ENCODE data around the gene COL20A1.

Gene COL20A1

GRCh38 chr20:63311833-63312243 lies 18.9 kb downstream of the COL20A1 start (continued):
- TF ChIP-seq BCL11B (tag by site-specific recombination; IDR thresholded peaks at IDR 0.05; ENCODE audit: low read depth) (no peak), ZNF571 (tag by site-specific recombination; IDR thresholded peaks at IDR 0.05) (no peak), ZNF600 (tag by site-specific recombination; IDR thresholded peaks at IDR 0.05) (no peak), OSR2 (tag by site-specific recombination; IDR thresholded peaks at IDR 0.05) (no peak), ZNF433 (tag by site-specific recombination; IDR thresholded peaks at IDR 0.05; ENCODE audit: low read depth) (no peak), ZNF76 (tag by site-specific recombination; IDR thresholded peaks at IDR 0.05; ENCODE audit: borderline replicate concordance, low read depth) (no peak), ZNF747 (tag by site-specific recombination; IDR thresholded peaks at IDR 0.05) (no peak), ZNF391 (tag by site-specific recombination; IDR thresholded peaks at IDR 0.05; ENCODE audit: borderline replicate concordance, low read depth) (no peak), ZNF530 (tag by site-specific recombination; IDR thresholded peaks at IDR 0.05; ENCODE audit: low read depth) (no peak)
- TF ChIP-seq, protein P1, sequence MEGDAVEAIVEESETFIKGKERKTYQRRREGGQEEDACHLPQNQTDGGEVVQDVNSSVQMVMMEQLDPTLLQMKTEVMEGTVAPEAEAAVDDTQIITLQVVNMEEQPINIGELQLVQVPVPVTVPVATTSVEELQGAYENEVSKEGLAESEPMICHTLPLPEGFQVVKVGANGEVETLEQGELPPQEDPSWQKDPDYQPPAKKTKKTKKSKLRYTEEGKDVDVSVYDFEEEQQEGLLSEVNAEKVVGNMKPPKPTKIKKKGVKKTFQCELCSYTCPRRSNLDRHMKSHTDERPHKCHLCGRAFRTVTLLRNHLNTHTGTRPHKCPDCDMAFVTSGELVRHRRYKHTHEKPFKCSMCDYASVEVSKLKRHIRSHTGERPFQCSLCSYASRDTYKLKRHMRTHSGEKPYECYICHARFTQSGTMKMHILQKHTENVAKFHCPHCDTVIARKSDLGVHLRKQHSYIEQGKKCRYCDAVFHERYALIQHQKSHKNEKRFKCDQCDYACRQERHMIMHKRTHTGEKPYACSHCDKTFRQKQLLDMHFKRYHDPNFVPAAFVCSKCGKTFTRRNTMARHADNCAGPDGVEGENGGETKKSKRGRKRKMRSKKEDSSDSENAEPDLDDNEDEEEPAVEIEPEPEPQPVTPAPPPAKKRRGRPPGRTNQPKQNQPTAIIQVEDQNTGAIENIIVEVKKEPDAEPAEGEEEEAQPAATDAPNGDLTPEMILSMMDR (tag by site-specific recombination; IDR thresholded peaks at IDR 0.05), result no peak

DNA sequence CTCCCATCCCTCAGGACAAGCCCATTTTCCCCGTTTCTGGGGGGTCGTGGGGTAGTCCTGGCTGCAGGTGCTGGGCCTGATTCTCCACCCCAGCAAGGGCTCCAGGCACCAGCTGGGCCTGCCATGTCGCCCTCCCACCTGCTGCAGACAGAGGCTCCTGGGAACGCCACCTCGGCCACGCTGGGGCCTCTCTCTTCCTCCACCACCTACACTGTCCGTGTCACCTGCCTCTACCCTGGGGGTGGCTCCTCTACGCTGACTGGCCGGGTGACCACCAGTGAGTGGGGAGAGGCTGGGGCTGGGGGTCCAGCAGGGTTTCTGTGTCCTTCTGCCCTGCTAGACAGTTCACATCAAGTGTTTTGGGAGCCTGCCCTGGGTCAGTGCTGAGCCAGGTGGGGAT lies 19.3 kb downstream of the COL20A1 start:
- CTCF ChIA-PET, result no interaction called here

More for the DNA sequence above, 19.3 kb downstream of the COL20A1 start:
- H3K4me3 ChIP-seq (ENCODE audit: low read depth, low read length), result no peak overlapping the region
- no peak overlapping the region for H3K27ac ChIP-seq (ENCODE audit: extremely low read depth, low read depth, low read length)
- H3K36me3 ChIP-seq (ENCODE audit: control insufficient read depth in 2 of 2, insufficient read depth in 1 of 2, low read length in 2 of 2), result no peaks in the 10 kb centered on the region
- POLR2A ChIA-PET, result no interaction called here
- TF ChIP-seq, protein P2, sequence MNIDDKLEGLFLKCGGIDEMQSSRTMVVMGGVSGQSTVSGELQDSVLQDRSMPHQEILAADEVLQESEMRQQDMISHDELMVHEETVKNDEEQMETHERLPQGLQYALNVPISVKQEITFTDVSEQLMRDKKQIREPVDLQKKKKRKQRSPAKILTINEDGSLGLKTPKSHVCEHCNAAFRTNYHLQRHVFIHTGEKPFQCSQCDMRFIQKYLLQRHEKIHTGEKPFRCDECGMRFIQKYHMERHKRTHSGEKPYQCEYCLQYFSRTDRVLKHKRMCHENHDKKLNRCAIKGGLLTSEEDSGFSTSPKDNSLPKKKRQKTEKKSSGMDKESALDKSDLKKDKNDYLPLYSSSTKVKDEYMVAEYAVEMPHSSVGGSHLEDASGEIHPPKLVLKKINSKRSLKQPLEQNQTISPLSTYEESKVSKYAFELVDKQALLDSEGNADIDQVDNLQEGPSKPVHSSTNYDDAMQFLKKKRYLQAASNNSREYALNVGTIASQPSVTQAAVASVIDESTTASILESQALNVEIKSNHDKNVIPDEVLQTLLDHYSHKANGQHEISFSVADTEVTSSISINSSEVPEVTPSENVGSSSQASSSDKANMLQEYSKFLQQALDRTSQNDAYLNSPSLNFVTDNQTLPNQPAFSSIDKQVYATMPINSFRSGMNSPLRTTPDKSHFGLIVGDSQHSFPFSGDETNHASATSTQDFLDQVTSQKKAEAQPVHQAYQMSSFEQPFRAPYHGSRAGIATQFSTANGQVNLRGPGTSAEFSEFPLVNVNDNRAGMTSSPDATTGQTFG (tag by site-specific recombination; IDR thresholded peaks at IDR 0.05; ENCODE audit: borderline replicate concordance), result no peak
- TF ChIP-seq ZBTB44 (tag by site-specific recombination; IDR thresholded peaks at IDR 0.05) (no peak), ZFHX2 (tag by site-specific recombination; conservative IDR thresholded peaks at IDR 0.05) (peak; percentile 45; the same call in 1 of the 2 replicates), ZNF146 (tag by site-specific recombination; IDR thresholded peaks at IDR 0.05) (no peak), ZIC2 (tag by site-specific recombination; IDR thresholded peaks at IDR 0.05) (peak; percentile 48; the same call in 1 of the 2 replicates), ZNF19 (tag by site-specific recombination; IDR thresholded peaks at IDR 0.05; ENCODE audit: low read depth) (no peak), ZNF571 (tag by site-specific recombination; IDR thresholded peaks at IDR 0.05) (no peak), ZNF223 (tag by site-specific recombination; IDR thresholded peaks at IDR 0.05) (no peak), ZBTB48 (tag by site-specific recombination; IDR thresholded peaks at IDR 0.05) (no peak), TRIM28 (IDR thresholded peaks at IDR 0.05; ENCODE audit: borderline replicate concordance, low read length) (no peak), SCRT2 (tag by site-specific recombination; IDR thresholded peaks at IDR 0.05) (0 out of 2 replicates have a peak, but pooled peaks have one; percentile 15), GLIS2 (tag by site-specific recombination; IDR thresholded peaks at IDR 0.05) (peak; percentile 6; the same call in 1 of the 2 replicates), ZNF132 (tag by site-specific recombination; IDR thresholded peaks at IDR 0.05; ENCODE audit: borderline replicate concordance) (no peak), EGR2 (tag by site-specific recombination; IDR thresholded peaks at IDR 0.05; ENCODE audit: low read depth) (peak; percentile 51)
- TF ChIP-seq, protein P3, sequence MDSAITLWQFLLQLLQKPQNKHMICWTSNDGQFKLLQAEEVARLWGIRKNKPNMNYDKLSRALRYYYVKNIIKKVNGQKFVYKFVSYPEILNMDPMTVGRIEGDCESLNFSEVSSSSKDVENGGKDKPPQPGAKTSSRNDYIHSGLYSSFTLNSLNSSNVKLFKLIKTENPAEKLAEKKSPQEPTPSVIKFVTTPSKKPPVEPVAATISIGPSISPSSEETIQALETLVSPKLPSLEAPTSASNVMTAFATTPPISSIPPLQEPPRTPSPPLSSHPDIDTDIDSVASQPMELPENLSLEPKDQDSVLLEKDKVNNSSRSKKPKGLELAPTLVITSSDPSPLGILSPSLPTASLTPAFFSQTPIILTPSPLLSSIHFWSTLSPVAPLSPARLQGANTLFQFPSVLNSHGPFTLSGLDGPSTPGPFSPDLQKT (IDR thresholded peaks at IDR 0.05; ENCODE audit: borderline replicate concordance, low read depth, low read length), result no peak
- no peaks in the 10 kb centered on the region for H3K9me3 ChIP-seq (ENCODE audit: control insufficient read depth, insufficient read depth, low read depth, low read length)
- H3K4me1 ChIP-seq (ENCODE audit: control insufficient read depth, insufficient read depth, low read length), result no peaks in the 10 kb centered on the region

All from HEK293 (cell line).